Thyroid gland (tissue), 4 donors: ENCODE results near the gene KDM2B. TPM values are rescaled to one million over a fixed set of nuclear protein-coding genes. Genes with fewer than 3 reads are reported as not detected.

Experiments
- DNase-seq, 2 donors: peaks; one replicate each; pipeline ENCODE4 v3.0.0-alpha.2; 2019
- H3K27ac ChIP-seq, 3 donors: fragments of 200-600 bp; sonication (generic); 1 replicate in 2 of 3; 2 replicates in 1 of 3; pipeline ENCODE4 v1.5.1; 2016 to 2019; ENCODE audit warnings: mild to moderate bottlenecking in 1 of 3, moderate library complexity in 1 of 3
- H3K27me3 ChIP-seq: fragments of 200-600 bp; sonication (generic); one replicate; pipeline ENCODE4 v1.5.1; 2019
- H3K36me3 ChIP-seq, 2 donors: fragments of 200-600 bp; sonication (generic); one replicate each; pipeline ENCODE4 v1.5.1; 2016 to 2019
- H3K4me1 ChIP-seq, 2 donors: fragments of 200-600 bp; sonication (generic); one replicate each; pipeline ENCODE4 v1.5.1; 2017 to 2019
- H3K4me3 ChIP-seq, 3 donors: fragments of 200-600 bp; sonication (generic); replicated peaks in 1 of 3; 1 replicate in 2 of 3; 2 replicates in 1 of 3; pipeline ENCODE4 v1.5.1; 2016; ENCODE audit warnings: mild to moderate bottlenecking in 1 of 3
- H3K9me3 ChIP-seq: fragments of 200-600 bp; sonication (generic); one replicate; pipeline ENCODE4 v1.5.1; 2017
- CTCF ChIP-seq, 6 experiments: fragments of 200-600 bp in 3 of 6; fragments of 450-650 bp in 3 of 6; sonication (generic) in 3 of 6; IDR thresholded peaks; one replicate each; pipeline ENCODE4 v1.5.1; 2016 to 2019; ENCODE audit warnings: antibody characterized with exemption in 6 of 6, mild to moderate bottlenecking in 2 of 6, inconsistent platforms in 1 of 6, moderate library complexity in 1 of 6
- POLR2A ChIP-seq, 2 donors: fragments of 450-650 bp; IDR thresholded peaks; one replicate each; pipeline ENCODE4 v1.6.1; 2017; ENCODE audit warnings: antibody characterized with exemption in 2 of 2, mild to moderate bottlenecking in 2 of 2, moderate library complexity in 1 of 2
- WGBS, 2 donors: methylation state at CpG; one replicate each; pipeline ENCODE4 v1.1.5; 2017; 5-methylcytosine and 5-hydroxymethylcytosine counted together
- intact Hi-C: fragments of 100-400 bp; cut with DNase I; formaldehyde crosslinking; loops from one replicate; pipeline ENCODE4 v1.15.1; 2023
- total RNA-seq, 4 donors: library from RNA; depleted of rRNA; stranded (reverse); fragments of >200 nt; gene quantifications; one replicate each; pipeline ENCODE4 v1.2.3, GENCODE V29; 2016

Gene KDM2B
- total RNA-seq, 4 donors from 2014 or later, result 15.5 to 32.1 (median 21.2) TPM

DNA sequence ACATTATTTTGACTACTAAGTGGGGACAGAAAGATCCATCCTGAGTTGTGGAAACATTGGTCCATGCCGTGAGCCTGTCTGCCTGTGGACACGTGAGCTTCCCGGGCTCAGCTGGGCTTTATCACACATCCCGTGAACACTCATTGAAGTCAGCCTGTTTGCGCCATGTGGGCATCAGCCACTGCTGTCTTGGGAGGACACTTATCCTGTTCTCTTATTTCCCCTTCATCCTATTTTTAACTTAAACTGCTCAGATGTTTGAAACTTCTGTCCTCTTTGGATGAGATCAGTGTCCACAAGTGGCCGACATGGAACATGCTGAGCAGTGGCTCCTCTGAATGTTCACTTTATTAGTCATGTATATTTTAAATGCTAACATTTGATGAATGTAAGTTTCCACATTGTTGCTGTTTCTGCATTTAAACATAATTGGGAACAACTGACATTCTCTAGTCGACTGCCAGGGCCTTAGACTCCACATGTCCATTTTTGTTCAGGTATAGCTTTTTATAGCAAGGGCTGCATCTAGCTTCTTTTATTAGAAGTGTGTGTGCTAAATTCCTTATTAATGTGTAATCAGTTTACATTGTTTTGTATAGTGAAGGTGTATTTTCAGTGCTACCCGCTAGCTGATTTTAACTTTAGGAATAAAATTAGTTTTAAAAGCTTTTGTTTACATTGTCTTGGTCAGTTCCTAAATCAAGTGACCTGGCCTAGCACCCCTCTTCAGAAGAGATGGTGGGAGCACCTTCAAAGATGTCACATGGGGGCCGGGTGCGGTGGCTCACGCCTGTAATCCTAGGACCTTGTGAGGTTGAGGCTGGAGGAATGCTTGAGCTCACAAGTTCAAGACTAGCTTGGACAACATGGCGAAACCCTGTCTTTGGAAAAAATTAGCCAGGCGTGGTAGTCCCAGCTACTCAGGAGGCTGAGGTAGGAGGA, 156.9 kb downstream of the KDM2B start:
- Histone ChIP-seq H3K4me3 (no peak overlapping the region), H3K4me1 (no peaks in the 10 kb centered on the region), H3K27me3 (no peaks in the 10 kb centered on the region), H3K27ac (no peak overlapping the region), H3K9me3 (no peaks in the 10 kb centered on the region), H3K36me3 (peaks cover 31 to 43% of the 10 kb centered on the region in 2 donors)
- DNase-seq, result no peak
- intact Hi-C loops, result no loop called here
- 93 to 96% methylated on average over 13 of the region's 13 CpGs for WGBS, 2 donors
- TF ChIP-seq POLR2A (IDR thresholded peaks at IDR 0.05) (no peak), CTCF (IDR thresholded peaks at IDR 0.05) (no peak)

- intact Hi-C loops, result no loop called here
- TF ChIP-seq CTCF (IDR thresholded peaks at IDR 0.05), result no peak
- no peak for TF ChIP-seq POLR2A (IDR thresholded peaks at IDR 0.05)
- WGBS, 2 donors, result 94 to 96% methylated on average over 11 to 14 of the region's 14 CpGs
- no peak for DNase-seq
- Histone ChIP-seq H3K9me3 (no peaks in the 10 kb centered on the region), H3K4me1 (no peaks in the 10 kb centered on the region), H3K36me3 (peaks cover 31 to 36% of the 10 kb centered on the region in 2 donors), H3K27ac (no peak overlapping the region), H3K4me3 (no peak overlapping the region), H3K27me3 (no peaks in the 10 kb centered on the region)
These were observed 157.6 kb downstream of the KDM2B start for GRCh38 chr12:121423253-121423652.

- intact Hi-C loops, result no loop called here
- Histone ChIP-seq H3K36me3 (peaks cover 29 to 38% of the 10 kb centered on the region in 2 donors), H3K27ac (no peak overlapping the region), H3K9me3 (no peaks in the 10 kb centered on the region), H3K27me3 (no peaks in the 10 kb centered on the region), H3K4me1 (no peaks in the 10 kb centered on the region), H3K4me3 (no peak overlapping the region)
- DNase-seq, result no peak
- TF ChIP-seq CTCF (IDR thresholded peaks at IDR 0.05), result no peak
- TF ChIP-seq POLR2A (IDR thresholded peaks at IDR 0.05), result no peak
- 84 to 93% methylated on average over 6 of the region's 6 CpGs for WGBS, 2 donors
These were observed 160.7 kb downstream of the KDM2B start for GRCh38 chr12:121420109-121420508.

- peaks cover 18 to 23% of the 10 kb centered on the region in 2 donors for H3K36me3 ChIP-seq
- intact Hi-C loops, result no loop called here
- peaks cover 0 to 5% of the 10 kb centered on the region in 2 donors for H3K4me1 ChIP-seq
- H3K27me3 ChIP-seq, result no peaks in the 10 kb centered on the region
- H3K4me3 ChIP-seq, result no peak overlapping the region
- no peak for TF ChIP-seq POLR2A (IDR thresholded peaks at IDR 0.05)
- no peak for TF ChIP-seq CTCF (IDR thresholded peaks at IDR 0.05)
- DNase-seq, result no peak
- H3K27ac ChIP-seq, result no peak overlapping the region
- WGBS, 2 donors, result 90 to 94% methylated on average over 6 of the region's 6 CpGs
- H3K9me3 ChIP-seq, result no peaks in the 10 kb centered on the region
These were observed 163.0 kb downstream of the KDM2B start for GRCh38 chr12:121417847-121418246.

GRCh38 chr12:121413917-121414316, 166.9 kb downstream of the KDM2B start:
- no peaks in the 10 kb centered on the region for H3K27me3 ChIP-seq
- H3K27ac ChIP-seq, result peak overlapping the region in 1 of 3 donors; percentile 7
- DNase-seq, result no peak
- peaks cover 7 to 13% of the 10 kb centered on the region in 2 donors for H3K36me3 ChIP-seq
- H3K4me1 ChIP-seq, result peaks cover 0 to 5% of the 10 kb centered on the region in 2 donors
- TF ChIP-seq POLR2A (IDR thresholded peaks at IDR 0.05), result no peak
- TF ChIP-seq CTCF (IDR thresholded peaks at IDR 0.05), result no peak
- H3K4me3 ChIP-seq, result no peak overlapping the region
- intact Hi-C loops, result no loop called here
- H3K9me3 ChIP-seq, result no peaks in the 10 kb centered on the region
- 95 to 96% methylated on average over 1 of the region's 1 CpG for WGBS, 2 donors
